Ovary (tissue), 9 donors: Measurements from ENCODE around the gene CEACAM4. TPM values are rescaled to one million over a fixed set of nuclear protein-coding genes. Genes with fewer than 3 reads are reported as not detected.

ENCODE experiments used
- DNase-seq, 5 donors: peaks; one replicate each; pipeline ENCODE4 v3.0.0-alpha.2; 2019 to 2020
- H3K27ac ChIP-seq, 2 donors: fragments of 200-600 bp; one replicate each; pipeline versions ENCODE4 v1.5.1 to v1.8.0; 2019 to 2022
- H3K27me3 ChIP-seq: fragments of 200-600 bp; one replicate; pipeline ENCODE4 v1.8.0; 2022
- H3K36me3 ChIP-seq: fragments of 200-600 bp; sonication (generic); one replicate; pipeline ENCODE4 v1.5.1; 2019
- H3K4me1 ChIP-seq: one replicate; pipeline ENCODE4 v1.8.1; 2013; ENCODE audit warnings: mild to moderate bottlenecking, moderate library complexity; ENCODE audit not compliant: insufficient read depth
- H3K4me3 ChIP-seq: fragments of 200-600 bp; sonication (generic); one replicate; pipeline ENCODE4 v1.5.1; 2017
- H3K9me3 ChIP-seq, 2 donors: fragments of 200-600 bp in 1 of 2; sonication (generic) in 1 of 2; one replicate each; pipeline versions ENCODE4 v1.5.1 to v1.8.1; 2013 to 2019; ENCODE audit warnings: mild to moderate bottlenecking in 1 of 2, moderate library complexity in 1 of 2
- CTCF ChIP-seq, 3 donors: fragments of 450-650 bp in 2 of 3; fragments of 200-600 bp in 1 of 3; IDR thresholded peaks; one replicate each; pipeline versions ENCODE4 v1.5.1 to v1.8.0; 2016 to 2022; ENCODE audit warnings: antibody characterized with exemption in 3 of 3, mild to moderate bottlenecking in 1 of 3
- EP300 ChIP-seq: sonication (generic); formaldehyde crosslinking; IDR thresholded peaks from one replicate; pipeline ENCODE4 v1.6.1; 2017; ENCODE audit warnings: antibody characterized with exemption
- POLR2A ChIP-seq: fragments of 450-650 bp; IDR thresholded peaks from one replicate; pipeline ENCODE4 v1.6.1; 2017; ENCODE audit warnings: antibody characterized with exemption, mild to moderate bottlenecking, moderate library complexity
- WGBS, 3 donors: extraction: QIAGEN DNeasy Blood & Tissue Kit in 1 of 3; methylation state at CpG; one replicate each; pipeline versions ENCODE4 v1.1.5 to v1.1.7; 2013 to 2017; 5-methylcytosine and 5-hydroxymethylcytosine counted together
- intact Hi-C, 4 donors: fragments of 100-400 bp; cut with DNase I; formaldehyde crosslinking; loops; one replicate each; pipeline versions ENCODE4 v1.11.0 to v1.15.1; 2022 to 2023
- polyA plus RNA-seq, 2 donors: library from polyadenylated mRNA; stranded (reverse); fragments of 200-250 nt in 1 of 2; fragments of 350-450 nt in 1 of 2; fragmentation: Illumina TruSeq in 1 of 2; extraction: RNeasy Lipid Tissue Mini Kit (QIAGEN cat#74804) in 1 of 2; gene quantifications; one replicate each; pipeline ENCODE4 v1.2.3, GENCODE V29; 2013 to 2014
- total RNA-seq, 7 donors: library from RNA; depleted of rRNA in 2 of 7; stranded (reverse); fragments of >200 nt in 2 of 7; fragmentation: NEBNext Ultra II Directional in 3 of 7; extraction: Animal tissue kit (Norgen Biotek cat#: 25700) in 3 of 7; gene quantifications; one replicate each; pipeline versions ENCODE4 v1.1.0 to v1.2.4, GENCODE V29; 2016 to 2023
- donor health status: DM: no; HTN: no; CAD: no; lungs with moderate emphysema.
- donor health status: DM: no; HTN: no; CAD: no.
- donor health status: Bipolar disorder and iron deficiency.
- donor health status: DM: yes; HTN: yes; CAD: no.
- donor health status: DM: no; HTN: no; CAD: no.
- donor health status: DM: yes; HTN: yes; CAD: no.

CEACAM4 gene
- total and polyA plus RNA-seq, 9 donors, result 0.18 to 0.74 (median 0.32) TPM; not detected in 4

DNA sequence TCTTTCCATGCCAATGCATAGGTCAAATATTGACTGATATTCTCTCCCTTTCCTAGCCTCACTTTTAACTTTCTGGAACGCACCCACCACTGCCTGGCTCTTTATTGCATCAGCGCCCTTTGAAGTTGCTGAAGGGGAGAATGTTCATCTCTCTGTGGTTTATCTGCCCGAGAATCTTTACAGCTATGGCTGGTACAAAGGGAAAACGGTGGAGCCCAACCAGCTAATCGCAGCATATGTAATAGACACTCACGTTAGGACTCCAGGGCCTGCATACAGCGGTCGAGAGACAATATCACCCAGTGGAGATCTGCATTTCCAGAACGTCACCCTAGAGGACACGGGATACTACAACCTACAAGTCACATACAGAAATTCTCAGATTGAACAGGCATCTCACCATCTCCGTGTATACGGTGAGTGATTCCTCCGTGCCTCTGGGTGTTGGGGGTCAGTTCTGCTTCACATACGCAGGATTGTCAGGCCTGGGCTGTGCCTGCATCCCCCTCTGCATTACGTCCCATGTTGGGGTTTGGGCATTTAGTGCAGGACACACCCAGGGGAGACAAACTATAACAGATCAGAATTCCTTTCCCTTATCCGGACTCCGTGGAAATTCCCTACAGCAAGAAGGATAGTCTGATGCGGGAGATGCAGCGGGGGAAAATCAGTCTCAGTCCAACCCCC is 49.6 kb downstream of the CEACAM4 start:
- intact Hi-C loops, result loop anchor here in 1 of 4 donors (10.0 kb wide), 1 partner anchor 122 kb away; no protein-coding TSS in a partner anchor
- 62 to 71% (median 62%) methylated on average over 19 of the region's 19 CpGs for WGBS, 3 donors
- no peak overlapping the region for H3K27ac ChIP-seq
- H3K36me3 ChIP-seq, result no peaks in the 10 kb centered on the region
- TF ChIP-seq POLR2A (no peak), EP300 (no peak), CTCF (IDR thresholded peaks at IDR 0.05) (no peak)
- DNase-seq, result no peak
- no peaks in the 10 kb centered on the region for H3K27me3 ChIP-seq
- H3K4me1 ChIP-seq, result no peaks in the 10 kb centered on the region
- H3K4me3 ChIP-seq, result no peak overlapping the region
- no peaks in the 10 kb centered on the region for H3K9me3 ChIP-seq

DNA sequence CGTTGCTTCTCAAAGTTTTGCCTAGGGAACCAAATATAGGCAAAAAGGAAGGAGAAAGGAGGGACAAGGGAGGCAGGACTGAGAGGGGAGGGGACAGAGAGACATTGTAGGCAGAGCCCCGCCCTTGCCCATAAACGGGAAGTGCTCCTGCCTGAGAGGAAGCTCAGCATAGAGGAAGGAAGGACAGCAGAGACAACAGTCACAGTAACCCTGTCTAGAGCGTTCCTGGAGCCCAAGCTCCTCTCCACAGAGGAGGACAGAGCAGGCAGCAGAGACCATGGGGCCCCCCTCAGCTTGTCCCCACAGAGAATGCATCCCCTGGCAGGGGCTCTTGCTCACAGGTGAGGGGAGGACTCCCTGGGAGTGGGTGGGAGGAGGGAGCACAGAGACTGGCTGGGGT is 50.9 kb downstream of the CEACAM4 start, which contains the start of gene CEACAM21:
TSS of gene CEACAM21 (plus strand) at position 169 of the 400 bp plus-strand sequence. CDS start at position 278, 109 bp downstream.
- Histone ChIP-seq H3K36me3 (no peaks in the 10 kb centered on the region), H3K4me3 (no peak within 1 kb of the TSS), H3K9me3 (no peaks in the 10 kb centered on the region), H3K4me1 (no peaks in the 10 kb centered on the region), H3K27ac (no peak within 1 kb of the TSS), H3K27me3 (no peaks in the 10 kb centered on the region)
- WGBS, 3 donors, result 26 to 33% (median 32%) methylated on average over 4 of the region's 4 CpGs
- intact Hi-C loops, result loop anchor here in 1 of 4 donors (10.0 kb wide), 1 partner anchor 121 kb away; no protein-coding TSS in a partner anchor
- TF ChIP-seq CTCF (IDR thresholded peaks at IDR 0.05), result no peak
- no peak for TF ChIP-seq EP300
- no peak for TF ChIP-seq POLR2A
- no peak for DNase-seq

DNA sequence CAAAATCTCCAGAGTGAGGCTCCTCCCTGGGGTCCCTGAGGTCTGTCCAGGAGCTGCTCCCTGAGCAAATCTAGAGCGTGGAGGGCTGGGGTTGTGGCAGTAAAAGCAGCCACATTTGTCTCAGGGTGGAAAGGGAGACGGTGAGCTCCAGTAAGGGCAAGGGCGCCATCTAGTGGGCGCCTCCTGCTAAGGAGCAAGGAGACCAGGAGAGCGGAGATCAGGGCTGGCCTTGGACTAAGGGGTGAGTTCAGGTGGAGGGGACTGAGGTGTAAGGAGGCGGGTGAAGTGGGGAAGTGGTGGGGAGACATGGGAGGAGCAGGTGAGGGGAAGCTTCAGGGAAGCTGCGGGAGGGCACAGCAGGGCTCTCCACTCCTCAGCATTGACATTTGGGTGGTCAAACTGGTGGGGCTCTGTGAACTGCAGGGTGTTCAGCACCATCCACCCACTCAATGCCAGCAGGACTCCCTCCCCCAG is 56.2 kb downstream of the CEACAM4 start:
- no peak overlapping the region for H3K4me3 ChIP-seq
- no peaks in the 10 kb centered on the region for H3K36me3 ChIP-seq
- H3K27ac ChIP-seq, result no peak overlapping the region
- no peak for TF ChIP-seq EP300
- TF ChIP-seq CTCF (IDR thresholded peaks at IDR 0.05), result peak in 1 of 3 donors; percentile 34
- TF ChIP-seq POLR2A, result no peak
- H3K4me1 ChIP-seq, result no peaks in the 10 kb centered on the region
- peak; percentile 34 to 78 (median 61) for DNase-seq
- no peaks in the 10 kb centered on the region for H3K9me3 ChIP-seq
- intact Hi-C loops, result loop anchor here in 3 of 4 donors (5.0 to 10.0 kb wide), 2 partner anchors 116 to 118 kb away; no protein-coding TSS in a partner anchor
- 0 to 2% (median 1%) methylated on average over 7 of the region's 7 CpGs for WGBS, 3 donors
- H3K27me3 ChIP-seq, result no peaks in the 10 kb centered on the region

GRCh38 chr19:41570179-41570578 is 56.7 kb downstream of the CEACAM4 start:
- DNase-seq, result no peak
- Histone ChIP-seq H3K4me1 (no peaks in the 10 kb centered on the region), H3K4me3 (no peak overlapping the region), H3K36me3 (no peaks in the 10 kb centered on the region), H3K27me3 (no peaks in the 10 kb centered on the region), H3K9me3 (no peaks in the 10 kb centered on the region), H3K27ac (no peak overlapping the region)
- TF ChIP-seq CTCF (IDR thresholded peaks at IDR 0.05) (no peak), POLR2A (no peak), EP300 (no peak)
- 34 to 57% (median 39%) methylated on average over 3 of the region's 3 CpGs for WGBS, 3 donors
- intact Hi-C loops, result loop anchor here in 3 of 4 donors (5.0 to 10.0 kb wide), 2 partner anchors 115 to 118 kb away; no protein-coding TSS in a partner anchor
